HEK293T (cell line): Measurements from ENCODE around the gene RGL2.

ENCODE experiments used
- ARNT ChIP-seq: fragments of 450-650 bp; IDR thresholded peaks from 2 replicates; pipeline ENCODE4 v1.6.1; 2017; ENCODE audit warnings: mild to moderate bottlenecking
- BHLHE40 ChIP-seq: fragments of 450-650 bp; IDR thresholded peaks from 2 replicates; pipeline ENCODE4 v1.6.1; 2016; ENCODE audit warnings: mild to moderate bottlenecking, moderate library complexity, borderline replicate concordance
- ELF4 ChIP-seq: fragments of 450-650 bp; IDR thresholded peaks from 2 replicates; pipeline ENCODE4 v1.6.1; 2017; ENCODE audit warnings: antibody characterized with exemption
- FOXA1 ChIP-seq: fragments of 450-650 bp; IDR thresholded peaks from 2 replicates; pipeline ENCODE4 v1.6.1; 2016; ENCODE audit warnings: mild to moderate bottlenecking
- NFRKB ChIP-seq: fragments of 450-650 bp; IDR thresholded peaks from 2 replicates; pipeline ENCODE4 v1.6.1; 2016; ENCODE audit warnings: mild to moderate bottlenecking, moderate library complexity
- SP1 ChIP-seq: fragments of 450-650 bp; IDR thresholded peaks from 2 replicates; pipeline ENCODE4 v1.6.1; 2017
- SUZ12 ChIP-seq: fragments of 450-650 bp; IDR thresholded peaks from 2 replicates; pipeline ENCODE4 v1.6.1; 2016; ENCODE audit warnings: mild to moderate bottlenecking
- TARDBP ChIP-seq: fragments of 450-650 bp; IDR thresholded peaks from 2 replicates; pipeline ENCODE4 v1.6.1; 2016
- TF ChIP-seq, protein P1 (sequence below): fragments of 450-650 bp; IDR thresholded peaks from 2 replicates; pipeline ENCODE4 v1.6.1; 2016

DNA sequence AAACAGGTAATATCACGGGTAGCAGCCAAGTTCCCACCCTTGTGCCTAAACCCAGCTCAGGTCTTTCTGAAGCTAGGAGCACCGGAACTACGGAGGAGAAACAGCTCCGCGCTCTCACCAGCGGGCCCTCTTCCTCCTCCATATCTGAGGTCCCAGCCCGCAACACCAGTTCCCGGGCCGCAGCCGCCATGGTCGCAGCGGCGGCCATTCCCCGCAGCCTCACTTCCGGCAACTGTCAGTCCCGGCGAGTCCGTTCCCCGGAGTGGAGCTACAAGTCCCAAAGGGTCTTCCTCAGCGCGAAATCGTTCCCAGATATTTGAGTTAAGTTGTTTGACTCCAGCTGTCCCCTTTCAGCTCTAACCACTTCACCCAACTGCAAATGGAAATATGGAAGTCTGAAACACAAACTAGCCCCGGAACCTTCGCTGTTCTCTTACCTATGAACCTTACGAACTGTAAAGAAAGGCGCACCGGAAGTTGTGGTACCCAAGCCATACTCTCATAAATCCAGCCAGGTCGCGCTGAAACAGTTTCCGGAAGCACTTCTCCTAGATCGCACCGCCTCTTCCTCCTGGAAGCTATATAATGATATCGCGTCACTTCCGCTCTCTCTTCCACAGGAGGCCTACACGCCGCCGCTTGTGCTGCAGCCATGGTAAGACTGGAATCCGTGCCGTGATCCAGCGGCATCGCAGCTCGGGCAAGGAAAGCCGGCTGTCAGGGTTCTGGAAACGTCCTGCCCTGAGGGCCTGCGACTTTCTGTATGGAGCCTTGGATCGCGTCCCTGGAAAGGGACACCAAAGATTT, 27.1 kb downstream of the RGL2 start, which contains the start of the genes RPS18 and VPS52:
- TF ChIP-seq BHLHE40 = no peak
- TF ChIP-seq SUZ12 = no peak
- no peak for TF ChIP-seq SP1
- no peak for TF ChIP-seq ARNT
- no peak; the same call in 1 of the 2 replicates for TF ChIP-seq TARDBP
- TF ChIP-seq, protein P1, sequence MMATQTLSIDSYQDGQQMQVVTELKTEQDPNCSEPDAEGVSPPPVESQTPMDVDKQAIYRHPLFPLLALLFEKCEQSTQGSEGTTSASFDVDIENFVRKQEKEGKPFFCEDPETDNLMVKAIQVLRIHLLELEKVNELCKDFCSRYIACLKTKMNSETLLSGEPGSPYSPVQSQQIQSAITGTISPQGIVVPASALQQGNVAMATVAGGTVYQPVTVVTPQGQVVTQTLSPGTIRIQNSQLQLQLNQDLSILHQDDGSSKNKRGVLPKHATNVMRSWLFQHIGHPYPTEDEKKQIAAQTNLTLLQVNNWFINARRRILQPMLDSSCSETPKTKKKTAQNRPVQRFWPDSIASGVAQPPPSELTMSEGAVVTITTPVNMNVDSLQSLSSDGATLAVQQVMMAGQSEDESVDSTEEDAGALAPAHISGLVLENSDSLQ = peak; percentile 93
- TF ChIP-seq NFRKB = peak; percentile 96
- no peak for TF ChIP-seq FOXA1
- TF ChIP-seq ELF4 = peak; percentile 97
